Measurements from ENCODE around the gene NPLOC4. TPM values are rescaled to one million over a fixed set of nuclear protein-coding genes. Genes with fewer than 3 reads are reported as not detected.

The NPLOC4 gene
- total RNA-seq, 1 donor from 2014 or later: 93.3 TPM

- Mint-ChIP-seq H3K27me3 (ENCODE audit: low read depth) (peaks cover 13% of the 10 kb centered on the region), H3K9me3 (no peaks in the 10 kb centered on the region), H3K4me1 (peaks cover 18% of the 10 kb centered on the region), H3K4me3 (no peak overlapping the region), H3K36me3 (peaks cover 47% of the 10 kb centered on the region), H3K27ac (no peak overlapping the region)
- DNase-seq (ENCODE audit: low spot score in 2 of 2, unreplicated experiment in 2 of 2): no peak
- TF ChIP-seq CTCF (IDR thresholded peaks at IDR 0.05; ENCODE audit: unreplicated experiment): no peak
These were observed 58.9 kb downstream of the NPLOC4 start for GRCh38 chr17:81578038-81578441.

DNA sequence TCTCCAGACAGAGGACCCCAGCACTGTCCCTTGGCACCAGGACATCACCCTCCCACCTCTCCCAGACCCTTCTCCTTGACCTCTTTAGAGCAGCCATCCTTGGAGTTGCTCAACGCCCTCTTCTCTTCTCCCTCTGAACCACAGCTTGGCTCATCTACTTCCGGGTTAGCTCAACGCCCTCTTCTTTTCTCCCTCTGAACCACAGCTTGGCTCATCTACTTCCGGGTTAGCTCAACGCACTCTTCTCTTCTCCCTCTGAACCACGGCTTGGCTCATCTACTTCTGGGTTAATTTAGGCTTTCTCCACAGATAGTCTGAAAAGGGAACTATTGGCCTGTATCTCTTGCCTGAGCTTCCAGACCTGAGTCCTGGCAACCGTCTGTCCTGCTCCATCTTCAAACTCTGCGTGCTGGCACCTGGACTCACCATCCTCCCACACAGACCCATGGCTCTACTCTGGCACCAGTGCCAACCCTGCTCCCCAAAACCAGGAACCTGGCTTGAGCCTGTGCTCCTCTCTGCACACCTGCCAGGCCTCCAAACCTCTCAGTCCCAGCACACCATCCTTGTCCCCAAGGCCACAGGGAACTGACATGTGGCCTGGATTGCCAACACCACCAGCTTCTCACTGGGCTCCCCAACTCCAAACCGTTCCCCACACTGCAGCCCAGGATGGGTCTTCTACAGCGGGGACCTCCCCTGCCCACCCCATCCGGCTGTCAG lies 59.5 kb downstream of the NPLOC4 start:
- Mint-ChIP-seq H3K36me3 (peaks cover 47% of the 10 kb centered on the region), H3K27ac (no peak overlapping the region), H3K9me3 (no peaks in the 10 kb centered on the region), H3K4me3 (no peak overlapping the region), H3K27me3 (ENCODE audit: low read depth) (peaks cover 13% of the 10 kb centered on the region), H3K4me1 (peaks cover 24% of the 10 kb centered on the region)
- DNase-seq (ENCODE audit: low spot score in 2 of 2, unreplicated experiment in 2 of 2): no peak
- no peak for TF ChIP-seq CTCF (IDR thresholded peaks at IDR 0.05; ENCODE audit: unreplicated experiment)

DNA sequence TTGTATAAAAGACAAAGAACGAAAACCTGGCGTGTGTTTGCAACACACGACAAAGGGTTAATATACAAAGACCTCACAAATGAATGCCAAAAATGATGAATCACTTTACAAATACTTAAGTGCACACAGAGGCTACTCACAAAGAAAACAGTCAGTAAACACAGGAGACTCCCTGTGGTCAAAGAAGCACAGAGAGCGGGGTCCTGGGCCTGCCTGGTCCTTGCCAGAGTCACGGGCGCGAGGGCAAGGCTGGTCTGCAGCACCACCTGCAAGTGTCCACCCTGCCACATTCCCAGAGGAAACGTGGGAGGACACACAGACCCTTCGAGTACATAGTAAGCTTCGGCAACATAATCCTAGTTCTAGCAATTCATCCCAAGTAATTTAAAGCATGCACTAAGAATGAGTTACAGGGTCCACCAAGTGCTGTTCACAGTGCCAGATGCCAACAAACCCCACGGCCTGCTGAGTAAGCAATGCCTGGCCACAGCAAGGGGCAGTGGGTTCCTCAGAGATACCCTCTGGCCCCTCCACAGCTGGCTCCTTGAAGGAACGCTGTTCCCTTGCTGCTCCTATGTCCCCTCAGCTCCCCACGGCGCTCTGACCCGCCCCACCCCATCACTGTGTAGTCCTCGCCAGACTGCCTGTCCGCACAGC lies 60.2 kb downstream of the NPLOC4 start:
- no peak for DNase-seq (ENCODE audit: low spot score in 2 of 2, unreplicated experiment in 2 of 2)
- Mint-ChIP-seq H3K4me3 (no peak overlapping the region), H3K27ac (no peak overlapping the region), H3K9me3 (no peaks in the 10 kb centered on the region), H3K4me1 (peaks cover 26% of the 10 kb centered on the region), H3K27me3 (ENCODE audit: low read depth) (peaks cover 15% of the 10 kb centered on the region), H3K36me3 (peaks cover 42% of the 10 kb centered on the region)
- TF ChIP-seq CTCF (IDR thresholded peaks at IDR 0.05; ENCODE audit: unreplicated experiment): no peak

DNA sequence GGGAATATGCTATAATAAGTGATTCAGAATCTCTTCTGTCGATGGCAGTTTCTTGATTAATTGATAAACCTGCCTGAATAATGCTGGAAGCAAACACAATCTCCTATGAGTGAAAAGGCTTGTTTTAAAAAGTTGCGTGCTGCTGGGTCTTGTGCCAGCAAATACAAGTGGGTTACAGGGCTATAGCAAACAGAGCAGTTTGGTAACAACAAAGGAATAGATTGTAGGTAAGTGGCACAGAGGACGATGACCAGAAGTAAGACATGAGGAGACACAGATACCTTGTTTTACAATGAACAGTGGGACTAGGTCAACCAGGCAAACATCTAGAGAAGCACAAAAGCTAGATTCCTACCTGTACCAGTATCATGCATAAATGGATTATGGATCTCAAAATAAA lies 61.1 kb downstream of the NPLOC4 start:
- DNase-seq (ENCODE audit: low spot score in 2 of 2, unreplicated experiment in 2 of 2): no peak
- H3K27ac Mint-ChIP-seq: no peak overlapping the region
- H3K4me1 Mint-ChIP-seq: peaks cover 26% of the 10 kb centered on the region
- H3K27me3 Mint-ChIP-seq (ENCODE audit: low read depth): peaks cover 18% of the 10 kb centered on the region
- no peak overlapping the region for H3K4me3 Mint-ChIP-seq
- no peaks in the 10 kb centered on the region for H3K9me3 Mint-ChIP-seq
- TF ChIP-seq CTCF (IDR thresholded peaks at IDR 0.05; ENCODE audit: unreplicated experiment): no peak
- H3K36me3 Mint-ChIP-seq: peaks cover 42% of the 10 kb centered on the region

DNA sequence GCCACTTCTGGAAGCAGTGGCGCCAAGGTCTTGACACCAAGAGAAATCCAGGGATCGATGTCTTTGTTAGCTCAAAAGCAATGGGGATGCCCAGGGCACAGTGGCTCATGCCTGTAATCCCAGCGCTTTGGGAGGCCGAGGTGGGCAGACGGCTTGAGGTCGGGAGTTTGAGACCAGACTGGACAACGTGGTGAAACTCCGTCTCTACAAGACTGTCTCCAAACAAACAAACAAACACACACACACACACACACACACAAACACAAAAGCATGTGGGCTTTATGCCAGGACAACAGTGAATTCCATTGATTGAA lies 62.3 kb downstream of the NPLOC4 start:
- peaks cover 26% of the 10 kb centered on the region for H3K4me1 Mint-ChIP-seq
- H3K4me3 Mint-ChIP-seq: no peak overlapping the region
- H3K27ac Mint-ChIP-seq: no peak overlapping the region
- peaks cover 24% of the 10 kb centered on the region for H3K27me3 Mint-ChIP-seq (ENCODE audit: low read depth)
- DNase-seq (ENCODE audit: low spot score in 2 of 2, unreplicated experiment in 2 of 2): no peak
- TF ChIP-seq CTCF (IDR thresholded peaks at IDR 0.05; ENCODE audit: unreplicated experiment): no peak
- H3K9me3 Mint-ChIP-seq: no peaks in the 10 kb centered on the region
- H3K36me3 Mint-ChIP-seq: peaks cover 42% of the 10 kb centered on the region

Measured in mesothelial cell of epicardium (in vitro differentiated cells).